GM06990 (cell line): Measurements from ENCODE around the gene LHFPL3.

ENCODE experiments used
- DNase-seq: peaks from one replicate; pipeline ENCODE4 v3.0.0-alpha.2; 2011; ENCODE audit not compliant: insufficient read length; ENCODE audit errors: extremely low read depth
- H3K27me3 ChIP-seq: replicated peaks from 2 replicates; pipeline ENCODE4 v1.6.0; 2011; ENCODE audit warnings: low read length; ENCODE audit not compliant: control insufficient read depth, insufficient read depth
- H3K36me3 ChIP-seq: 2 replicates; pipeline ENCODE4 v1.5.1; 2011; ENCODE audit warnings: low read length; ENCODE audit not compliant: control insufficient read depth, insufficient read depth
- H3K4me3 ChIP-seq: replicated peaks from 2 replicates; pipeline ENCODE4 v1.5.1; 2011; ENCODE audit warnings: low read depth, mild to moderate bottlenecking, control low read depth, low read length
- TF ChIP-seq, protein P1 (sequence below): IDR thresholded peaks from 2 replicates; pipeline ENCODE4 v1.5.1; 2011; ENCODE audit warnings: low read length, control low read depth, mild to moderate bottlenecking, inconsistent platforms; ENCODE audit not compliant: insufficient read depth, poor library complexity, severe bottlenecking

LHFPL3 gene

DNA sequence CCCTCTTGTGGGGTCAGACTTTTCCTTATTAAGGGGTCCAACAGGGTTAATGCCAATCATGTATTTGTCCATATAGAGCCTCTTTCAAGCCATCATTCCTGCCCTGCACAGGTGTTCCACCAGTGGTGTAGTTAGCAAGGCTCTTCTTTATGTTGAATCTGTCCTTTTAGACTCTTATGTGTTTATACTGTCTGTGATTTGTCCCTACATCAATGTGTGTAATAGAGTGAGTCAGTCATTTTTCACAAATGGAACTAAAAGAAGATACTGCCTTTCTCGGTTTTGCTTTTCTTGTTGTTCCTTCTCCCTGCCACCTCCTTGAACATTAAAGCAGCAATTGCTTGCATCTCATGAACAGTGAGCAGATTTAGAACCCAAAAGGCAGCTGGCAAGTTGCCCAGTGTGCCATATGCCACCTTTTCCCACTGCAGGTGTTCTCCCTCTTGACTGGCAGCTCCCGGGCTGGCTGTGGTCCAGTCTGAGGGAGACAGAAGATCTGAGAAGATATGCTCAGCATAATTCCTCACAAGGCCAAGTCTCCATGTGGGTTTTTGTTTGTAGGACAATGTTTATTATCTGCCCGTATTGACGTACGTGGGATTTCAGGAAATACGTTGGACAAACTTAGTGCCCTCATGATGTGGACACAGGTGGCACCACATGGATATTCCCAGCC is 154.1 kb downstream of the LHFPL3 start:
- TF ChIP-seq, protein P1, sequence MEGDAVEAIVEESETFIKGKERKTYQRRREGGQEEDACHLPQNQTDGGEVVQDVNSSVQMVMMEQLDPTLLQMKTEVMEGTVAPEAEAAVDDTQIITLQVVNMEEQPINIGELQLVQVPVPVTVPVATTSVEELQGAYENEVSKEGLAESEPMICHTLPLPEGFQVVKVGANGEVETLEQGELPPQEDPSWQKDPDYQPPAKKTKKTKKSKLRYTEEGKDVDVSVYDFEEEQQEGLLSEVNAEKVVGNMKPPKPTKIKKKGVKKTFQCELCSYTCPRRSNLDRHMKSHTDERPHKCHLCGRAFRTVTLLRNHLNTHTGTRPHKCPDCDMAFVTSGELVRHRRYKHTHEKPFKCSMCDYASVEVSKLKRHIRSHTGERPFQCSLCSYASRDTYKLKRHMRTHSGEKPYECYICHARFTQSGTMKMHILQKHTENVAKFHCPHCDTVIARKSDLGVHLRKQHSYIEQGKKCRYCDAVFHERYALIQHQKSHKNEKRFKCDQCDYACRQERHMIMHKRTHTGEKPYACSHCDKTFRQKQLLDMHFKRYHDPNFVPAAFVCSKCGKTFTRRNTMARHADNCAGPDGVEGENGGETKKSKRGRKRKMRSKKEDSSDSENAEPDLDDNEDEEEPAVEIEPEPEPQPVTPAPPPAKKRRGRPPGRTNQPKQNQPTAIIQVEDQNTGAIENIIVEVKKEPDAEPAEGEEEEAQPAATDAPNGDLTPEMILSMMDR, result no peak
- no peak for DNase-seq
- Histone ChIP-seq H3K4me3 (no peak overlapping the region), H3K36me3 (no peaks in the 10 kb centered on the region), H3K27me3 (peaks cover 2% of the 10 kb centered on the region; the same call in 1 of the 2 replicates)

DNA sequence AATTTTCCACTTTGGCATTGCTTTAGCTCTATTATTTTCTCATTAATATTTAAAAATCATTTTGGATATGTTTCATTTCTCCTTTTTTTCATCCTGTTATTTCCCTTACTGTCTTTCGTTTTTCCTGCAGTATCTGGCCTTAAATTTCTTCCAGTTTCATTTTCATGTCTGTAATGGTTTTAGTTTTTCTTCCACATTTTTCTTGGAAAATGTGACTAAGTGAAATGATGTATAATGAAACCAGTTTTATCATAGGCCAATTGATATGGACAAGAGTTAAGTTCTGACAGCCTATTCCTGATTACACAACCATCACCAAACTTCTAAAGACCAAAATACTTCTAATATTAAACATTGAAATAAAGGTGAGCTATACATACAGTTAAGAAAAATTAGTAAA is 158.5 kb downstream of the LHFPL3 start:
- DNase-seq, result no peak
- Histone ChIP-seq H3K4me3 (no peak overlapping the region), H3K27me3 (no peaks in the 10 kb centered on the region; the same call in none of the 2 replicates), H3K36me3 (no peaks in the 10 kb centered on the region)
- TF ChIP-seq, protein P1, result no peak

DNA sequence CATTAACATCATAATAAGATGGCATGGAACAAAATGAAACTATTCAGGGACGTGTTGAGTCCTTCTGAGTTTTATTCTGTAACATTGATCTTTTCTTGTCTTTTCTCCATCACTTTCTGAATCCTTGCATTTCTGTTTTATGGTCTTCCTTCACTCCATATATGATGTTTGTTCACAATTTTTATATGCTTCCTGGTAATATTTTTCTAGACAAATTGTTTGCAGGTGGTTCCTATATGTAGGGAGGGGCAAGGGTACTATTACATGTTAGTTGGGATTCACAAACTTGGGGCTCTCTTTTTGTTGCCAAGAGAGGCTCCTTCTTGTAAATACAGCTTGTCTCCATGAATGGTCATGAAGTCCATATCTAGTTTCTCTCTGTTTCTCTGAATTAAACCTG is 159.2 kb downstream of the LHFPL3 start:
- Histone ChIP-seq H3K36me3 (no peaks in the 10 kb centered on the region), H3K27me3 (no peaks in the 10 kb centered on the region; the same call in none of the 2 replicates), H3K4me3 (no peak overlapping the region)
- TF ChIP-seq, protein P1, result no peak
- no peak for DNase-seq

DNA sequence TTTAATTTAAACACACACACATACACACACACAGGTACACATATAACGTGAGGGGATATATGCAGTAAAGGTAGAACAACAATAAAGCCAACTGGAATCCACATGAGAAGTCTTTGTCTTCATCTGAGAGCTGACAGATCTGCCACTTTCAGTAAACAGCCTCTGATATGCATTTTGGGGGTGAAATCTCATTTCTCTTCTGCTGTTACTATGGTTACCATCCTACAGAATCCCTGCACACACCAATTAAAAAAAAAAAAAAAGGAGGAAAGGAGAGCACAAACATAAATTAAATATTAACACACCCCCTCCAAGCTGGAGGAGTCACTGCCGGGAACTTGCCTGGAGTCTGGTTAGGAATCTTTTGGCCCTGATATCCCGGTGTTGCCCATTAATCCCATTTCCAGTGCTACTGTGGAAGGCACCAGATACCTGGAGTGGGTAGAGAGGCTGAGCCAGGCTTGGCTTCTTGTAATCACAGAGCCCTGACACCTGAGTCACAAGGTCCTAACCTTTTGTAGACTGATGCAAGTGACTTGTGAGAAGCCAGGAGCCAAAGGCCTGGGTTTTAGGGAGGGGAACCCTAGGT is 169.1 kb downstream of the LHFPL3 start:
- DNase-seq, result no peak
- Histone ChIP-seq H3K36me3 (no peaks in the 10 kb centered on the region), H3K4me3 (no peak overlapping the region), H3K27me3 (no peaks in the 10 kb centered on the region; the same call in 1 of the 2 replicates)
- TF ChIP-seq, protein P1, result no peak

DNA sequence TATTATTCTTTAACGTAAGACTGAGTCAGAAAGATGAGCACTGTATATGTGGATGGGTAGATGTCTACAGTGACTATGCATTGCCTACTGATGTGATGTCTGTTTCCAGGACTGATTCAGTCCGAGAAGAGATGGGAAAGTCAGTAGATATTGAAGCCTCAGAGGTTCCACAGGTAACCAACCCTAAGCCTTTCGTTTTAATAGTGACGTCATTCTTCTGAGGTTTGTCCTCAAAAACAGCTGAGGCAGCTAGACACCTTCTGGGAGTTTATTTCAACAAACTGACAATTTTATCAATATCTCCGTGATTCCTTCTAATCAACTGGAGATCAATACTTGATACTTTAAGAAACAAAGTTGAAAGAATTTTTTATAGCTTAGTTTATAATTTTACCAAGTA is 171.6 kb downstream of the LHFPL3 start:
- no peak for DNase-seq
- H3K27me3 ChIP-seq, result no peaks in the 10 kb centered on the region
- no peaks in the 10 kb centered on the region for H3K36me3 ChIP-seq
- TF ChIP-seq, protein P1, result no peak
- H3K4me3 ChIP-seq, result no peak overlapping the region
